Right forelimb (tissue), 1 donor: ENCODE results near the gene MYL2.

Experiments
- DNase-seq: peaks from one replicate; pipeline ENCODE4 v3.0.0-alpha.2; 2018

The MYL2 gene

DNA sequence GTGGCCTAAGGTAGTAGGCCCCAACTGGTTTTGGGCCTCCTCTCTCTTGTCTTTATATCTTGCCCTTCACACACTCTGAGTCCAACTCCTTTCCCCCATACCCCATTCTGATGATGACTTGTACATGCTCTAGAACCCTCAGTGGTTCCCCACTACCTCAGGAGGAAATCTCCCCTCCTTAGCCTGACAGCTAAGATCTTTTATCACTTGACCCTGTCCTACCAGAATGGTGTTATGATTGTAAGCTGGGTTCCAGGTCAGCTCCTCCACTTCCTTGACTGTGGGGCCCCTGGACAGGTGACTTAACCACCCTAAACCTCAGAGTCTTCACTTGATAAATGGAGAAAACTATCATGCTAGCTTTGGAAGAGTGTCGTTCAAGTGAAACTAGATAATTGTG, 9.4 kb upstream of the MYL2 start:
- no peak for DNase-seq

- no peak for DNase-seq
Observed at GRCh38 chr12:110928700-110929099, 8.3 kb upstream of the MYL2 start.

DNA sequence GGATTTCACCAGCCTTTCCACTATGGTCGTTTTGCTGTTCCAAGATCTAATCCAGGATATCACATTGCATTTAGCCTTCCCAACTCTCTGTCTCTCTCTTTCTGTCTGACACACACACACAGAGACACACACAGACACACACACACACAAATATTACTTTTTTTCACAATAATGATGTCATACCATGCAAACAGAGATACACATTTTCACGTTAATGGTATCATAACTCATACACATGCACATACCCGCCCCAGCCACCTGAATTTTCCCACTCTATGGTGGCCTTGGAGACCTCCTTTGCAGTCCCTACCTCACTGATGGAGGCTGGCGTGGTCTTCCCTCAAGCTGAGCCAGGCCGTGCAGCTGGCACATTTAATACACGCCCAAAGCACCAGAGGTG, 7.2 kb upstream of the MYL2 start:
- DNase-seq, result no peak

- DNase-seq, result no peak
Observed at GRCh38 chr12:110923692-110924334, 3.4 kb upstream of the MYL2 start.

- no peak for DNase-seq
Observed at GRCh38 chr12:110923192-110923591, 2.8 kb upstream of the MYL2 start.

DNA sequence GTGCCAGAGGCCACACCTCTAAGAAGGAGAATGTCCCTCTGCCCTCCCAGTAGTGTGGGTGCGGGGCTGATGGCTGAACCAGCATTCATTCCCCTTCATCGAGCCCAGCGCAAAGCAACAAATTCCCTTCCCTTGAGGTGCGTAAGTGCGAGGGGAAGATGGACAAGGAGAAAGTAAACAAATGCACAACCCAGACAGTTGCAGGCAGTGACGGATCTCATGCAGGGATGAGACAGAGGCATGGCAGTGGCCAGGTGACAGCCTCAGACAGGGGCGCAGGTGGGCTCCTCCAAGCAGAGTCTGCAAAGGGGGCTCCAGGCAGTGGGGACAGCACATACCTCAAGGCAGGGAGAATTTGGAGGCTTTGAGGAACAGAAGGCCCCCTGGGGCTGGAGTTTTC, 2.3 kb upstream of the MYL2 start:
- DNase-seq, result no peak

- no peak for DNase-seq
Observed at GRCh38 chr12:110921262-110921661, 883 bp upstream of the MYL2 start.

DNA sequence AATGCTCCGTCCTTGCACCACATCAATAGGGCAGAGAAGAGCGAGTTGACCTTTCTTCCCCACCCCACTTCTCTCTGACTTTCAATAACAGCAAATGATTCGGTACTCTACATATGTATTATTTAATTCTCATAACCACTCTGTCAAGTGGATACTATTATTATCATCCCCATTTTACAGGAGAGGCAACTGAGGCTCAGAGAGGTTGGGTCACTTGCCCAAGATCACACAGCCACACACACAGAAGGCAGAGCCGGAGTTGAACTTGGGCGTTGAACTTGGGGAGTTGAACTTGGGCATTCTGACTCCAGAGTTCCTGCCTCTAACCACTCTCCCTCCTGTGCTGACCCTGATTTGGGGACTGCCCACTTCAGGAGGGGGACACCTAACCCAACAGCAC, 659 bp downstream of the MYL2 start:
- no peak for DNase-seq

DNA sequence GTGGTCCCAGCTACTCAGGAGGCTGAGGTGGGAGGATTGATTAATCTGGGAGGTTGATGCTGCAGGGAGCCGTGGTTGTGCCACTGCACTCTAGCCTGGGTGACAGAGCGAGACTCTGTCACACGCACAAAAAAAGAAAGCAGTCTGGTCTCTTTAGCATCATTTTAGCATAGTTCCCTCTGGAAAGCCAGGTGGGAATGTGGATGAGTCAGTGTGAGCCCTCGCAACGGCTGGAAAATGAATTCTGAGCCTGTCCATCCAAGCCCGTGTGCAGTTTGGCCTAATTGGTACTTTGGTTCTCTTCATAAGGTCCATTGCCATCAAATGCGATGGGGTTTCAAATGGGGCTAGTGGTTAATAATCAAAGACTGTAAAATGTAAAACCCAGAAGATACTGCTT, 2.4 kb downstream of the MYL2 start:
- no peak for DNase-seq

- DNase-seq, result no peak
Observed at GRCh38 chr12:110917467-110917866, 2.9 kb downstream of the MYL2 start.

DNA sequence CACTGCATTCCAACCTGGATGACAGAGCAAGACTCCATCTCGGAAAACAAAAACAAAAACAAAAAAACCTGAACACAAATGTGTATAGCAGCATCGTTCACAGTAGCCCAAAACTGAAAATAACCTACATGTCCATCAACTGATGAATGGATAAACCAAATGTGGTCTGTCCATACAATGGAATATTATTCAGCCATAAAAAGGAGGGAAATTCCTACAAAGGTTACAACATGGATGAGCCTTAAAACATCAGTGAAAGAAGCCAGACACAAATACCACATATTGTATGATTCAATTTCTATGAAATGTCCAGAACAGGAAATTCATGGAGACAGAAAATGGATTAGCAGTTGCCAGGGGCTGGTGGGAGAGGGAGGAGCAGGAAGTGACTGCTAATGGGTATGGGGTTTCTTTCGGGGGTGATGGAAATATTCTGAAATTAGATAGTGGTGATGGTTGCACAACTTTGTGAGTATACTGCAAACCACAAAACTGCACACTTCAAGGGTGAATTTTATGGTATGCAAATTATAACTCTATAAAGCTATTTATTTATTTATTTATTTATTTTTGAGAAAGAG, 4.0 kb downstream of the MYL2 start:
- no peak for DNase-seq

DNA sequence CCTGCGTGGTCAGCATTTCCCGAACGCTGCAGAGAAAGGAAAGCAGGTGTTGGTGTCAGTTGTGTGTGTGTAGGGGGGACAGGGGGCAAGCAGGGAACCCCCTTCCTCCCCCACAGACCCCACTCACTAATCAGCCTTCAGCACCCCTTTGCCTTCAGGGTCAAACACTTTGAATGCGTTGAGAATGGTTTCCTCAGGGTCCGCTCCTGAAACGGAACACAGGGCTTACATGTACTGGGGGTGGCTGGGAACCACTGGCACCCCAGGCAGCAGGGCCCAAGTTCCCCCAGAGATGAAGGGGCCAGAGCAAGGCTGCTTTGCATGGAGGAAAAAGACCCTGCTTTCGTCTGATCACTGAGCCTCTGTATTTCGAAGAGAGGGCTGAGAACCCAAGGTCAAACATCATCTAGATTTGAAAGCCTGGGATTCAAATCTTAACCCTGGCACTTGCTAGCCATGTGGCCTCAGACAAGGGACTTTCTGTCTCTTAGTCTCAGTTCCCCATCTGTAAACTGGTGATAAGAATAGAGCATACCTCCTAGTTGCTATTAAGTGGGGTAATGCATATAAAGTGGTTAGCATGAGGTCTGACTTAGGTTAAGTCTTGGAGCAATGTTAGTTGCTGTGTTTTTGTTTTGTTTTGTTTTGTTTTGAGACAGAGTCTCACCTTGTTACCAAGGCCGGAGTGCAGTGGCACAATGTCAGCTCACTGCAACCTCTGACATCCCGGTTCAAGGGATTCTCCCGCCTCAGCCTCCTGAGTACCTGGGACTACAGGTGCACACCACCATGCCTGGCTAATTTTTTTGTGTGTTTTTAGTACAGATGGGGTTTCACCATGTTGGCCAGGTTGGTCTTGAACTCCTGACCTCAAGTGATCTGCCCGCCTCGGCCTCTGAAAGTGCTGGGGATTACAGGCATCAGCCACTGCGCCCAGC, 7.0 kb downstream of the MYL2 start:
- no peak for DNase-seq

GRCh38 chr12:110912263-110912662, 8.1 kb downstream of the MYL2 start:
- DNase-seq, result no peak

GRCh38 chr12:110908377-110909152, 11.8 kb downstream of the MYL2 start:
- no peak for DNase-seq

GRCh38 chr12:110907583-110907982, 12.8 kb downstream of the MYL2 start:
- no peak for DNase-seq

GRCh38 chr12:110906985-110907384, 13.4 kb downstream of the MYL2 start:
- DNase-seq, result no peak

DNA sequence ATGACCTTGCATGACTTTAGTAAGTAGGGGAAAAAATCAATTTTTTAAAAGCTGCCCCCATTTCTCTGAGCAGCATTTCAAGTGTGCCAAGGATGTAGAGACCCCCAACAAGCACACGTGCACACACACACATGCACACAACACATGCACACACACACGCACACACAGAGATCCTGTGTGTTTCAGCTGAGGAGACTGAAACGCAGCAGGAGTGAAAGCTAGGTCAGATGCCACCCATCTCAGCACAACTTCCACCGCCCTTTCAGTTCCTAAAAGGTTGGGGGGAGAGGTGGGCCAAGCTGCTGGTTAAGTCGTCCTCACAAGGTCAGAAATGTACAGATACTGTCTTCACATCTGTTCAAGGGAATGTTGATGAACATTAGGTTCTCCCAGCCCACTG, 13.9 kb downstream of the MYL2 start:
- no peak for DNase-seq

- no peak for DNase-seq
Observed at GRCh38 chr12:110906083-110906482, 14.3 kb downstream of the MYL2 start.

GRCh38 chr12:110903511-110903910, 16.9 kb downstream of the MYL2 start:
- no peak for DNase-seq

DNA sequence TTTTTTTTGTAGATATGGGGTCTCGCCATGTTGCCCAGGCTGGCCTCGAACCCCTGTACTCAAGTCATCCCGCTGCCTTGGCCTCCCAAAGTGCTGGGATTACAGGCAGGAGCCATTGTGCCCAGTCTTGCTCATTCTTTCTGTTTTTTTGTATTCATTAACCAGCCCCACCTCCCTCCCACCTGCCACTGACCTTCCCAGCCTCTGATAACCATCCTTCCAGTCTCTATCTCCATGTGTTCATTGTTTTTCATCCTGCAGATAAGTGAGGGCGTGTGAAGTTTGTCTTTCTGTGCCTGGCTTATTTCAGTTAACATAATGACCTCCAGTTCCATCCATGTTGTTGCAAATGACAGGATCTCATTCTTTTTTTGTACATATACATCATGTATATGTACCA, 19.0 kb downstream of the MYL2 start:
- DNase-seq, result no peak

GRCh38 chr12:110896559-110896958, 23.8 kb downstream of the MYL2 start:
- DNase-seq, result no peak

DNA sequence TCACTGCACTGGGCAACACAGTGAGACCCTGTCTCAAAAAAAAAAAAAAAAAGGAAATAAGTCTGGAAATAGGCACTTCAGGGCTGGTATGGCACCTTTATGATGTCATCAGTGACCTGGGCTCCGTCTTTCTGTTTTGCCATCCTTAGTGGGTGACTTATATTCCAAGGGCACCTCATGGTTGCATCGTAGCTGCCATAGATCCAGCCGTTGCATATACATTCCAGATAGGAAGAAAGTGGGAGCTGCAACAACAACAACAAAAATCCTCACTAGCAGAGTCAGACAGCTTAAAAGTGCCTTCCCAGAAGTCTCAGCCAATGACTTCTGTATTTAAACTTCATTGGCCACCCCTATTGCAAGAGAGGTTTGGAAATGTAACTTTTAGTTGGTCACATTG, 26.4 kb downstream of the MYL2 start:
- DNase-seq, result no peak

GRCh38 chr12:110889361-110889760, 31.0 kb downstream of the MYL2 start:
- no peak for DNase-seq
